Subcutaneous adipose tissue (tissue), 4 donors: Measurements from ENCODE around the gene RHBG. TPM values are rescaled to one million over a fixed set of nuclear protein-coding genes. Genes with fewer than 3 reads are reported as not detected.

ENCODE experiments used
- CTCF ChIP-seq: fragments of 450-650 bp; IDR thresholded peaks from one replicate; pipeline ENCODE4 v1.5.1; 2016; ENCODE audit warnings: low read depth, mild to moderate bottlenecking, control low read depth, antibody characterized with exemption, moderate library complexity
- total RNA-seq, 4 donors: library from RNA; depleted of rRNA; stranded (reverse); fragments of >200 nt; gene quantifications; one replicate each; pipeline ENCODE4 v1.1.0, GENCODE V29; 2016

RHBG gene
- total RNA-seq, 4 donors from 2014 or later, result not detected

GRCh38 chr1:156421939-156422601 lies 53.1 kb downstream of the RHBG start:
- no peak for TF ChIP-seq CTCF

- TF ChIP-seq CTCF, result no peak
Observed at GRCh38 chr1:156422602-156423091, 53.6 kb downstream of the RHBG start.

- no peak for TF ChIP-seq CTCF
Observed at GRCh38 chr1:156423422-156424352, 54.7 kb downstream of the RHBG start.

- no peak for TF ChIP-seq CTCF
Observed at GRCh38 chr1:156424806-156425432, 55.9 kb downstream of the RHBG start.

GRCh38 chr1:156425943-156426342 lies 56.9 kb downstream of the RHBG start:
- no peak for TF ChIP-seq CTCF

GRCh38 chr1:156427957-156428356 lies 58.9 kb downstream of the RHBG start:
- TF ChIP-seq CTCF, result no peak

GRCh38 chr1:156428746-156429288 lies 59.8 kb downstream of the RHBG start:
- TF ChIP-seq CTCF, result no peak
